ENCODE data around the gene PHACTR2.
"Not testable (repeated sequence)": the region's sequence is repeated elsewhere in the genome, so short reads cannot be mapped to it uniquely, and the experiment has no call there.

The PHACTR2 gene

DNA sequence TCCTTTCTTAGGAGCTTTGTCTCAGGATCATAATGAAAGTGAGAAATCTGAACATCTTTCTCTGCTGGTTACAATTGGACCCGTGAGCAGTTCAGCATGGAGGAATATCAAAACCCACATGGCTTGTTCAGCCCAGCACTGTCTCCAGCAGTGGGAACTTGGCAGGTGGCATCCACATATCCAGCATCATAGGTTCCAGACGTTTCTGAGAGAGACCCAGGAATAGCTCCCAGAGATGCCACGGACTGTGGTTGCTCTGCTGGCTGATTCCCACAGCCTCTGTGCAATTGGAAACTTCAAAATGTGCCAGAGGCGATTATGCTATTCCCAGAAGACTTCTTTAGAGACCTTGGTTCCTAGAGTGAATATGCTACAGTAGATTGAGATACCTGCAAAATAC lies 76.4 kb downstream of the PHACTR2 start:
- DNase-seq: no peak
- intact Hi-C loops (cut with DNase I): no loop called here

DNA sequence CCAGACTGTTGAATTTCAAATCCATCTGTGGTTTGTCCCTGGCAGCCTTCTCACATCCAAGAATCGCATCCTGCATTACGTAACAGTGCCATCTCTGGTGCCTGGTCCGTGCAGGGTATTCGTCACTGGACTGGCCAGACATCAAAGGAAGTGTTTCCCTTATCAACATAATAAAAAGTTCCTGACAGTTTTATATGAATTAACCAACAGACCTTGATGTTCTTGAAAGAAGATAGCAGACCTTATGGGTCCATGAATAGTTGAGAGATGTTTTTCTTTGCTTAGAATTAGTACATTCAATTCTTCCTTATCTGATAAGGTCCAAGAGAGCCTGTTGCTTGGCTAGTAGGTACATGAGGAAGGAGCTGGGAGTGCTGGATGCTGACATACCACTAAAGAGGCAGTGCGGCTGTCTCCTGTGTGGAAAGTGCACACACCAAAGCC lies 77.6 kb downstream of the PHACTR2 start:
- DNase-seq: no peak
- intact Hi-C loops (cut with DNase I): no loop called here

DNA sequence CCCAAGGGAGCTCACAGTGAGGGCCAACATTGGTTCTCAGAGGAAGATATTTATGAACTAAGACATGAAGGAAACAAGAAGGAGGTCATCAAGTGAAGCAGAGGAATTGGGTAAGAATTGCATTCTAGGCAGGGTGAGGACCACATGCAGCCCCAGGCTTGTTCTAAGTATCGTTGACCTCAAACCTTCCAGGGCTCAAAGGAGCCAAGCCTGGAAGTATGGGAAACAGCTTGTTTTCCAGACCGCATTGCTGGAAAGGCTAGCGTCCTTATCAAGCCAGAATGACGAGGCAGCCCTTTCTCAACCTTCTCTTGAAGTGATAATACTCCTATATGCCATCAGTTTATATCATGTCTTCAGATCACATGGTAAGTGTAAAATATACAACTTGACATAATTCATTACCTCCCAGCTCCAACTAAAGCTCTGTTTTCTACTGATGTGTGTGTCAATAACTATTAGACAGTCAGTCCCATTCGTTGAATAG lies 79.6 kb downstream of the PHACTR2 start:
- DNase-seq: no peak
- intact Hi-C loops (cut with DNase I): no loop called here

DNA sequence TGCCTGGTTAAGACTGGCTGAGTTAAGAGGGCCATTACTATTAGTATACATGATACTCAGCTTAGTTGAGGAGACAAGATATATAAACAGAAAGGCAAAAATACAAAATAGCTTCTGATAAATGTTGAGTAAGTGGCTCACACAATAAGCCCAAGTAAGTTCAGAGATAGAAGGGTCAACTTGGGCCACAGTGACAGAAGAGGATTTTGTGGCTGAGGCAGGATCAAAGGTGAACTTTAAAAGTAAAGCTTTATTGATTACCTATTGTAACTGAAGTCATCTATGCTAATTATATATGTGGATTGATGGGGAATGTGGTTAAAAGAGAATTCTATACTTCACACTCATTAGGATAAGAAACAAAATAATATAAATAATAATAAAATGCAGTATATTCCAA lies 80.8 kb downstream of the PHACTR2 start:
- intact Hi-C loops (cut with DNase I): no loop called here

DNA sequence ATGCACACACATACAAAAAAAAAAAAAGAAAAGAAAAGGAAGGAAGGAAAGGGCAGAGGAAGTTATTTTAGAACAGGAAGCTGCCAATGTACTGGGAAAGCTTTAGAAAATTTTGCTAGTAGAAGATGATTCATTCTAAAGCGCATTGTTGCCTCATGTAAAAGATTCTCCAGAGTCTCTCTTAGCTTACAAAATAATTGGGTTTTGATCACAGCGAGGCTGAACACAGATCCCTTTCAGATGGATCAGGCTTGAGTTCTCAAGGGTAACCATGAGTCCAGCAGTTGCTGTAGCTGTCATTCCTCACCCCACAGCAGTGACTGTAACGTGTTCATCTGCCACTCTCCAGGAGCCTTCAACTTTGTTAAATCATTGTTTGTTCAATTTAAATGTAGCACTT lies 81.9 kb downstream of the PHACTR2 start:
- intact Hi-C loops (cut with DNase I): no loop called here
- DNase-seq: no peak

More for the DNA sequence above, 80.8 kb downstream of the PHACTR2 start:
- DNase-seq: no peak

DNA sequence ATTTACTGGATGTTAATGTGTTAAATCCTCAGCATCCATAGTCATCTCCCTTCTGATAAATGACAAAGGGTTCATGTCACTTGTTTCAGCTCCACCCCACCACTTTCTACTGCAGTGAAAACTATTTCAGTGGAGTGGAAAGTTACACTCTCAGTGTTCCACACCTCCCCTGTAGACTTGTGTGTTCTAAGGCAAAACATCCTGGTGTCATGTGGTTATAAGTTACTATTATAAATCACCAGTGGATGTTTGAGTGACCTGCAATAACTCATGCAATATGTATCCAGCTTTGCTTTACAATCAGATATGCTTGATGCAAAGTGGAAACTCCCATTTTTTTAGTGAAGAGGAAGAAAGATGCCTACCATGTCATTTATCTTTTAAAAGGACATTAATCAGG lies 83.3 kb downstream of the PHACTR2 start:
- DNase-seq: no peak
- intact Hi-C loops (cut with DNase I): no loop called here

DNA sequence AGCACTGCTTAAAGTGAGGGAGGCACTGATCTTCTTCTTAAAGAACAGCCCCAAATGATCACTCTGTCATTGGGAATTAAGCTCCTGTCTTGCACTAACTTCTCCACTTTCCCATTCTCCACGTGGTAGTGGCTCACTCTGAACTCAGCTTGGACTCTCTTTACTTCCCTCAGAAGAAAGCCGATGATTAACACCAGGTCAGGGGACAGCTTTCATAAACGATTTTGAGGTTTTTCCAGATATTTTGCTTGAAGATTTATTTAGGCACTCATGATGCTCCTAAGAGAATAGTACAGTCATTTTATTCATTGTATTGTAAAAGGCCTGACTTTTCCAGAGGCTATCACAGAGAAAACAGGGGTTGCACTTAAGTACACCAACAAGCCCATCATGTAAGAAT lies 84.4 kb downstream of the PHACTR2 start:
- DNase-seq: no peak
- intact Hi-C loops (cut with DNase I): no loop called here

DNA sequence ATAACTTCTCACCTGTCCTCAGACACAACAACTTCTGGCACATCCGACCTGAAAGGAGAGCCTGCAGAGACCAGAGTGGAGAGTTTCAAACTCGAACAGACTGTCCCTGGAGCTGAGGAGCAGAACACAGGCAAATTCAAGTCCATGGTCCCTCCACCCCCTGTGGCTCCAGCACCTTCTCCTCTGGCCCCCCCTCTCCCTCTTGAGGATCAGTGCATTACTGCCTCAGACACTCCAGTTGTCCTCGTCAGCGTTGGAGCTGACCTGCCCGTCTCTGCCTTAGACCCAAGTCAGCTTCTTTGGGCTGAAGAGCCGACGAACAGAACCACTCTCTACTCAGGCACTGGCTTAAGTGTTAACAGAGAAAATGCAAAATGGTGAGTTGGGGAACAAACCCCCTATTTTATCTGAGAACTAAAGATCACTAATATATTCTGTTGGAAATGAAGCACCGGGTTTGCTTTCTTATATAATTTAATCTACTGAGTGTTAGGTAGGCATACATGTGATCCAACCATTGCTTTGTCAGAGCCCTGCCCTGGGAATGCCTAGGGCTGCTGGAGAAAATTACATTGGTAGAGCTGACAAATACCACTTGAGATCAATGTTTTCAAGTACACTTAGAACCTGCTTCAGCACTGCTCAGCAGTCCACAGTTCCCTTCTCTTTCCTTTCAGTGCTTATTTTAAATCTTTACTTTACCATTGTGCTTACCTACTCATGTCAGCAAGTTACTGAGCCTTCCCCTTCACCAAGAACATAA lies 87.8 kb downstream of the PHACTR2 start:
- DNase-seq: no peak
- intact Hi-C loops (cut with DNase I): no loop called here

DNA sequence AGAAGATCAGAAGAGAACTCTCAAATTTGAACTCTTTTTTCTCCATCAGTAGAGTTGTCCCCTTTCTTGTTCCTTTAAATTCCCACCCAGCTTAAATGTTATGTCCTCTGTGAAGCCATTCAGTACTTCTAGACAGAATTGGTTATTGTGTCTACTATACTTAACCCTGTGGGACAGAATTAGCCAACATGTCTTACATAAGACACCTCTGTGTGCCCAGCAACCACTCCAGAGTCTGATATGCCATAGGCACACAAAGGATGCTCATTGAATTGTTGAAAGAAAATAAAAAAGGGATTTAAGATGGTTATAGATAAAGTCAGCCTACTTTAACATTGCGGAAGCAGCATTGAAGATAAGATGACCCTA lies 88.4 kb downstream of the PHACTR2 start:
- DNase-seq: no peak
- intact Hi-C loops (cut with DNase I): no loop called here

DNA sequence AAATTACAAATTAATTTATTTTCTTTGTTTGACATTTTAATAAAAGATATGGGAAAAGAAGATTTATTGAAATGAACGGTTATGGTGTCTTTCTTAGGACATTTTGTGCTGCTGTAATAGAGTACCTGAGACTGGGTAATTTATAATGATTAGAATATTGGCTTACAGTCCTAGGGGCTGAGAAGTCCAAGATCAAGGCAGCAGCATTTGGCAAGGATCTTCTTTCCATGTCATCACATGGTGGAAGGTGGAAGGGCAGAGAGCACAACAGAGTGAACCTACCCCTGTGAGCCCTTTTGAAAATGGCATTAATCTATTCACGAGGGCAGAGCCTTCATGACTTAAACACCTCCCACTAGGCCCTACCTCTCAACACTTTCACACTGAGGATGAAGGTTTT lies 89.7 kb downstream of the PHACTR2 start:
- intact Hi-C loops (cut with DNase I): no loop called here
- no peak for DNase-seq

DNA sequence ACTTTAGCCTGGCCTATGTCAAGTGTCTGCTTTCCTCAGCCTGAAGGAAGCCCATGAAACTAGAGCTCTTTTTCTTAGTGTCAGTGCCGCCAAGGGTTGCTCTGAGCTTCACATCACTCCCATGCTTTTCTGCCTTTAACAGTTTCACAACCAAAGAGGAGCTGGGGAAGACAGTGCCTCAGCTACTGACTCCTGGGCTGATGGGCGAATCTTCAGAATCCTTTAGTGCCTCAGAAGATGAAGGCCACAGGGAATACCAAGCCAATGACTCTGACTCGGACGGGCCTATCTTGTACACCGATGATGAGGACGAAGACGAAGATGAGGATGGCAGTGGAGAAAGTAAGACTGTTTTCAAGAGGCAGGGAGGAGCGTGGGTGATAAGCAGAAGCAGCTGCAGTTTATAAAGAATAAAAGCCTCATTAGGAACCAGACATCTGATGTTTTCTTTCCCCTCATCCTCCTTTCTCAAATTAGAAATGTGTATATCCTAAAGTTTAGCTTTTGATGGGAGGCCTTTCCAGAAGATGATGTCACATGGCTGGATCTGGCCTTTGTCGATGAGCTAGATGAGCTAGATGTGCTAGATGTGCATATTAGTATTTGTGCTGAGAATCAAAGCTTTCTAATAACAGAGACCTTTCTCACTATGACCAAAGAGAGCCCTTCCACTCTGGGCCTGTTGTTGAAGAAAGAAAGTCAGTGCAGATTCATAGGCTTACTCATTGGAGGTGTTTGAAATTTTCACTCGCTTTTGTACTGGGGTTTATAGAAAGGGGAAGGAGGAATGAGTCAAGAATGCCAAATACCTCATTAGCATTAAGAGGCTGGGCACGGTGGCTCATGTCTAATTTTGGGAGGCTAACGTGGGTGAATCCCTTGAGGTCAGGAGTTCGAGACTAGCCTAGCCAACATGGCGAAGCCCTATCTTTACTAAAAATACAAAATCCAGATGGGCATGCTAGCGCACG lies 94.6 kb downstream of the PHACTR2 start:
- DNase-seq: no peak
- intact Hi-C loops (cut with DNase I): no loop called here

DNA sequence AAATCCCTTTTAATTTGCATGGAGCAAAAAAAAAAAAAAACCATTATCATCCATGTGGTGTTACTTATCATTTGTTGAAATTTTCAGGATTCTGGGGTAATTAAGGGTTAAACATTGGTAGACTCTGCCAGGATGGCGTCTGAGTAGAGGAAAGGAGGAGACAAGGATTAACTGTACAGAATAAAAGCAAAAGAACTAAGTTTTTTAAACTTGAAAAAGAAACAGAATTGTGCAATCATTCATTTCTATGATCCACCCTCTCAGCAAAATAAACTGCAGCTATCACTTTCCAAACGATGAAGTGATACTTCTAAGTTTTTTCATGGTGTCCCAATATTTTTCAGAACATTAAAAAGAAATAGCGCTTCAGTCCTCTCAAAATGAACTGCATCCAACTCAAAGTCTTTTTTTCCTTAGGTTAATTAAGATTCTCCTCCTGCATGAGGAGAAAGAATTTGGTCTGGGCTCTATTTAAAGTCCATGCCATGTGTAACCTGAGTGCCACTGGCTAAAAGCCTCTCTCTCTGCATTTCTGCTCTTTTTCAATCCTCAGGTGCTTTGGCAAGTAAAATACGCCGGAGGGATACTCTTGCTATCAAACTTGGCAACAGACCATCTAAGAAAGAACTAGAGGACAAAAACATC lies 95.9 kb downstream of the PHACTR2 start:
- no peak for DNase-seq
- intact Hi-C loops (cut with DNase I): no loop called here

DNA sequence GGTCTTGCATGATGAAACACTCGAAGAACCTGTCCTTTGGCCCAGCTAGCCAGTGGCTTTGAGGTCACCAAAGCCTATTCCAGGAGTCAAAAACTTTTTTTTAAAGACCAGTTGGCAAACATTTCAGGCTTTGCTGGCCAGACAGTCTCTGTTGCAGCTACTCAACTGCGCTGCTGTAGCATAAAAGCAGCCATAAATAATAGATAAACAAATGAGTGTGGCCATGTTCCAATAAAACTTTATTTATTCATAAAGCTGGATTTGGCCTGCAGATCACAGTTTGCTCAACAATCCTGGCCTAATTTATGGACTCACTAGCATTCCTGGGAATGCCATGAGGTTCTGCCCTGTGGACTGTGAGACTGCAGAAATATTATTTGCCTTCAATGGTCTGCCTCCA lies 96.6 kb downstream of the PHACTR2 start:
- intact Hi-C loops (cut with DNase I): no loop called here
- DNase-seq: no peak

DNA sequence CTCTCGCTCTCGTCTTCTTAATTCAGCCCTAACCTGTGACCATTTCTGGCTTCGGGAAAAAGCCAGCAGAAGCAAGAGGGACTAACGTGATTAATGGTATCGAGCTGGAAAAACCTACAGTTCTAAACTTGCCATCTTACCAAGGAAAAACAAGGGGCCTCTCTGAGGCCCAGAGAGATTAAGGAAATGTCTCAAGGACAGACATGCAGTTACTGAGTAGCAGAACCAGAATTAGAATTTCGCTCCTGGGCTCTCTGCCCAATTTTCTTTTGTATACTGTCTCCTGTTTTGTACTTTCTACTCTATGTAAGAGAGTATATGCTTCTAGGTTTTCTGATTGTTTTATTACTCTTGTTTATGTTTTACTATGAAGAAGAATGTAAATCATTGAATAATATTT lies 97.6 kb downstream of the PHACTR2 start:
- intact Hi-C loops (cut with DNase I): no loop called here
- no peak for DNase-seq

DNA sequence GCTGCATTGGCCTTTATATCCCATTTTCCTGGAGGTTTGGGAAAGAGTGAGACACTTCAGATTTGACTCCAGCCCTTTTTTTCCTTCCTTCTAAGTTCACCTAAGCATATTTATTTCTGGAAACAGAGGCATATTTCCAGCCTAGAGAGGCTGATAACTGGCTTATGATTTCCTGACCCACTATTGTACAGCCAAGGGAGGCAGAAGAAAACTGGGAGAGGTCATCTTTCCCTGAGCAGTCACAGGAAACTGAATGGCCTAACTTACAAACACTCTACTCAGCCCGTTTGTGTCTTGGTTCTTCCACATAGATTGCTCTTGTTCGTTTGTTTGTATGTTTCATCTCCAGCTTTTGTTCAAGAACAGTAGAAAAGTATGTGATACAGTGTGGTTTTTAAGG lies 101.2 kb downstream of the PHACTR2 start:
- no peak for DNase-seq
- intact Hi-C loops (cut with DNase I): no loop called here

DNA sequence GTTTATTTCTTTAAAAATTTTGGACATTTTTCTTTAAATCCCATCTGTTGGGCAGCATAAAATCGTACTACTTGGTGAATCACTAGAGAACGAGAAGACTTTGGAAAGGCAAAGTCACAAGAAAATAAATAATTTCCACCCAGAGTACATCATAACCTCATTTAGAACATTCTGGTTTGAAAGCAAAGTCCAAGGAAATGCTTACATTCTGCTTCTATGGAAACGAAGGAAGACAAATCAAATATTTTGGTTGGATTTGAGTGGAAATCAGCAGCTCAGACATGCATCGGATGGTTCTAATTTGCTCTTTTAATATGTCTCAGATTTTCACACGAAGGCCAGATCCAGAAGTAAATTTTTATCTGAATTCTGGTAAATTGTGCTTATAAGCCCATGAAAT lies 104.7 kb downstream of the PHACTR2 start:
- intact Hi-C loops (cut with DNase I): no loop called here
- DNase-seq: no peak

DNA sequence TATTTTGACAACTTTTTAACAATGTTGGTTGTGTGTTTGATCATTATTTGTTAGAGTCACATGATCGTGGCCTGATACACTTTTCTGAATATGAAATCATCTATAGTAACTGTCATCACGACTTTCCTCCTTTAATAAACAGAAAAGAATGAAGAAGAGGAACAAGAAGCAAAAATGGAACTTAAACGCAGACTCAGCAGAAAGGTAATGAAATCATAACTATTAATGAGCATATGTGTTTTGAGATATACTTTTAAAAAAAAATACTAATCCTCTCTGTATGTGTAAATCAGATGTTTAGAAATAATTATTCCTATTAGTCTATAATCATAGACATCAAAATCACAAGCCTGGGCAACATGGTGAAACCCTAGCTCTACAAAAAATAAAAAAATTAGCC lies 105.3 kb downstream of the PHACTR2 start:
- intact Hi-C loops (cut with DNase I): no loop called here
- DNase-seq: no peak

DNA sequence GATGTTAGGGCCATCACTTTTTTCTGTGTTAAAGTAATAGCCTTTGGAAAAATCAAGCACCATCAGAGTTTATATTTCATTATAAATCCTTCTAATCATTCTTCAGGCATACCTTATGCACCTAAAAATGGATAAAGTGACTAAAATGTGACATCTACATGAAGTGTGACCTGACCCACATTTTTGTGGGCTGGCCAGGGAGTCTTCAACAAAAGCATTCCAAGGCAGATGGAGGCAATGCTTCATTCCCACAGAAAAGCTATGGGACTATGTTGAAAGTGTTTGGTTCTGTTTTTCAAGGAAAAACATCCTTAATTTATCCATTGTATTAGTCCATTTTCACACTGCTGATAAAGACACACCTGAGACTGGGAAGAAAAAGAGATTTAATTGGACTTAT lies 106.6 kb downstream of the PHACTR2 start:
- intact Hi-C loops (cut with DNase I): no loop called here
- DNase-seq: no peak

DNA sequence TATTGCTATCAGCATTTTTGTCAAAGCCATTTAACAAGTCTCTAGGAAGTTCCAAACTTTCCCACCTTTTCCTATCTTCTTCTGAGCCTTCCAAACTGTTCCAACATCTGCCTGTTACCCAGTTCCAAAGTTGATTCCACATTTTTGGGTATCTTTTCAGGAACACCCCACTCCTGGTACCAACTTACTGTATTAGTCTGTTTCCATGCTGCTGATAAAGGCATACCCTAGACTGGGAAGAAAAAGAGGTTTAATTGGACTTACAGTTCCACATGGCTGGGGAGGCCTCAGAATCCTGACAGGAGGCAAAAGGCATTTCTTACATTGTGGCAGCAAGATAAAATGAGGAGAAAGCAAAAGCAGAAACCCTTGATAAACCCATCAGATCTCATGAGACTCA lies 108.6 kb downstream of the PHACTR2 start:
- intact Hi-C loops (cut with DNase I); DNase-seq: not testable (repeated sequence)
